Keratinocyte (primary cell): Measurements from ENCODE around the gene ADRB1. TPM values are rescaled to one million over a fixed set of nuclear protein-coding genes. Genes with fewer than 3 reads are reported as not detected.

ENCODE experiments used
- DNase-seq: peaks from one replicate; pipeline ENCODE4 v3.0.0-alpha.2; 2011; ENCODE audit warnings: low read depth, missing footprints, low spot score
- FAIRE-seq: peaks from 2 replicates; lab custom pipeline; 2011; peaks lifted over from hg19 to GRCh38; lab: Jason Lieb, UNC
- H2AFZ ChIP-seq: 2 replicates; pipeline ENCODE4 v1.6.0; 2012; ENCODE audit warnings: low read length, control low read depth, inconsistent platforms; ENCODE audit not compliant: control insufficient read depth
- H3K27ac ChIP-seq: 2 replicates; pipeline ENCODE4 v1.5.1; 2011; ENCODE audit warnings: low read length; ENCODE audit not compliant: control insufficient read depth, insufficient read depth
- H3K27me3 ChIP-seq: 3 replicates; pipeline ENCODE4 v1.6.0; 2011; ENCODE audit warnings: low read length; ENCODE audit not compliant: control insufficient read depth, insufficient read depth; ENCODE audit errors: extremely low read depth
- H3K36me3 ChIP-seq, 2 experiments: 2 replicates in 1 of 2; 3 replicates in 1 of 2; pipeline ENCODE4 v1.5.1; 2011; ENCODE audit warnings: low read length in 2 of 2, mild to moderate bottlenecking in 1 of 2; ENCODE audit not compliant: control insufficient read depth in 2 of 2, insufficient read depth in 2 of 2; ENCODE audit errors: extremely low read depth in 1 of 2
- H3K4me1 ChIP-seq: 3 replicates; pipeline ENCODE4 v1.5.1; 2011; ENCODE audit warnings: low read length; ENCODE audit not compliant: control insufficient read depth, insufficient read depth; ENCODE audit errors: extremely low read depth
- H3K4me2 ChIP-seq: 3 replicates; pipeline ENCODE4 v1.6.0; 2011; ENCODE audit warnings: low read depth, low read length; ENCODE audit not compliant: control insufficient read depth, insufficient read depth; ENCODE audit errors: extremely low read depth
- H3K4me3 ChIP-seq, 3 experiments: fragments of 200-600 bp in 1 of 3; sonication (generic) in 1 of 3; 2 replicates in 2 of 3; 3 replicates in 1 of 3; pipeline ENCODE4 v1.5.1; 2011 to 2016; ENCODE audit warnings: low read length in 3 of 3, mild to moderate bottlenecking in 3 of 3, control low read depth in 2 of 3, inconsistent platforms in 1 of 3, low read depth in 1 of 3, mixed read lengths in 1 of 3, mixed run types in 1 of 3, moderate library complexity in 1 of 3; ENCODE audit not compliant: control insufficient read depth in 2 of 3, insufficient read depth in 2 of 3; ENCODE audit errors: extremely low read depth in 1 of 3
- H3K79me2 ChIP-seq: 2 replicates; pipeline ENCODE4 v1.6.0; 2012; ENCODE audit warnings: low read length; ENCODE audit not compliant: control insufficient read depth, insufficient read depth
- H3K9ac ChIP-seq: 3 replicates; pipeline ENCODE4 v1.6.0; 2011; ENCODE audit warnings: low read length; ENCODE audit not compliant: control insufficient read depth, insufficient read depth; ENCODE audit errors: extremely low read depth
- H3K9me1 ChIP-seq: 3 replicates; pipeline ENCODE4 v1.6.0; 2011; ENCODE audit warnings: low read length; ENCODE audit not compliant: control insufficient read depth, insufficient read depth; ENCODE audit errors: extremely low read depth
- H3K9me3 ChIP-seq: 2 replicates; pipeline ENCODE4 v1.5.1; 2012; ENCODE audit warnings: low read depth, low read length; ENCODE audit not compliant: control insufficient read depth
- H4K20me1 ChIP-seq: 3 replicates; pipeline ENCODE4 v1.6.0; 2011; ENCODE audit warnings: low read length; ENCODE audit not compliant: control insufficient read depth, insufficient read depth; ENCODE audit errors: extremely low read depth
- CTCF ChIP-seq, 3 experiments: IDR thresholded peaks in 1 of 3; conservative IDR thresholded peaks in 1 of 3; optimal IDR thresholded peaks in 1 of 3; 2 replicates in 2 of 3; 3 replicates in 1 of 3; pipeline versions ENCODE3 to v1.5.1; 2011; ENCODE audit warnings: low read length in 3 of 3, mild to moderate bottlenecking in 3 of 3, moderate library complexity in 2 of 3, control low read depth in 1 of 3, inconsistent platforms in 1 of 3; ENCODE audit not compliant: insufficient read depth in 2 of 3; ENCODE audit errors: extremely low read depth in 1 of 3
- EZH2 ChIP-seq: IDR thresholded peaks from one replicate; pipeline ENCODE4 v1.6.1; 2012; ENCODE audit warnings: inconsistent platforms, mild to moderate bottlenecking, low read length, moderate library complexity
- dilution Hi-C: fragments of 300-500 bp; cut with MboI; formaldehyde crosslinking; loops from one replicate; pipeline ENCODE4 v1.7.0; 2020; ENCODE audit warnings: low sequenced_read_pairs; ENCODE audit not compliant: extremely low pct_ligation_motif_present
- polyA plus RNA-seq, 5 experiments: library from polyadenylated mRNA; depleted of rRNA in 3 of 5; stranded (reverse) in 3 of 5; stranded (forward) in 1 of 5; unstranded in 1 of 5; fragments of >200 nt; gene quantifications; 1 replicate in 1 of 5; 2 replicates in 3 of 5; 3 replicates in 1 of 5; pipeline versions ENCODE4 v1.2.1 to v1.2.3, GENCODE V29; 2011 to 2012; ENCODE audit warnings: missing spikeins in 2 of 5, low read depth in 1 of 5, low replicate concordance in 1 of 5

Gene ADRB1
- polyA plus RNA-seq, 1 donor (not counting 4 experiments of a cell fraction or from before 2014, with no cell fraction given), result 0.05 TPM

GRCh38 chr10:114017873-114018272 lies 25.8 kb upstream of the ADRB1 start:
- no peak overlapping the region for H3K27ac ChIP-seq
- DNase-seq (no peak), FAIRE-seq (no peak)
- no peak overlapping the region for H3K9ac ChIP-seq
- no peak for TF ChIP-seq CTCF (optimal IDR thresholded peaks at IDR 0.05 in 1 of 3, IDR thresholded peaks at IDR 0.05 in 1 of 3, conservative IDR thresholded peaks at IDR 0.05 in 1 of 3; ENCODE audit: extremely low read depth in 1 of 3, insufficient read depth in 2 of 3, low read length in 3 of 3)
- TF ChIP-seq EZH2, result no peak
- peaks cover 3% of the 10 kb centered on the region for H3K27me3 ChIP-seq
- H3K79me2 ChIP-seq, result no peaks in the 10 kb centered on the region
- dilution Hi-C loops, result no loop called here
- H3K4me2 ChIP-seq, result no peak overlapping the region
- H4K20me1 ChIP-seq, result no peaks in the 10 kb centered on the region
- H3K36me3 ChIP-seq, result no peaks in the 10 kb centered on the region
- H3K4me3 ChIP-seq, result no peak overlapping the region
- H3K9me3 ChIP-seq, result no peaks in the 10 kb centered on the region
- H2AFZ ChIP-seq, result no peak overlapping the region
- no peaks in the 10 kb centered on the region for H3K9me1 ChIP-seq
- no peaks in the 10 kb centered on the region for H3K4me1 ChIP-seq

GRCh38 chr10:114019226-114019625 lies 24.4 kb upstream of the ADRB1 start:
- no peak for DNase-seq
- Histone ChIP-seq H3K27me3 (no peaks in the 10 kb centered on the region), H3K9me3 (no peaks in the 10 kb centered on the region), H3K4me1 (no peaks in the 10 kb centered on the region), H3K9ac (no peak overlapping the region), H2AFZ (no peak overlapping the region), H3K79me2 (no peaks in the 10 kb centered on the region), H3K9me1 (no peaks in the 10 kb centered on the region), H3K36me3 (no peaks in the 10 kb centered on the region), H4K20me1 (no peaks in the 10 kb centered on the region), H3K4me2 (no peak overlapping the region), H3K4me3 (no peak overlapping the region), H3K27ac (no peak overlapping the region)
- FAIRE-seq, result no peak
- no peak for TF ChIP-seq CTCF (optimal IDR thresholded peaks at IDR 0.05 in 1 of 3, IDR thresholded peaks at IDR 0.05 in 1 of 3, conservative IDR thresholded peaks at IDR 0.05 in 1 of 3; ENCODE audit: extremely low read depth in 1 of 3, insufficient read depth in 2 of 3, low read length in 3 of 3)
- no peak for TF ChIP-seq EZH2
- dilution Hi-C loops, result no loop called here
